IMR-90 (cell line): ENCODE results near the gene TBXAS1. TPM values are rescaled to one million over a fixed set of nuclear protein-coding genes. Genes with fewer than 3 reads are reported as not detected.

Experiments
- ATAC-seq: fragments of 200-7000 bp; cut with Tn5 transposase; 2 replicates; pipeline ENCODE4 v1.9.1; 2020; ENCODE audit warnings: low read depth, mild to moderate bottlenecking, moderate library complexity
- BruUV-seq: library from RNA; stranded (reverse); fragments of 400-500 nt; replicated peaks from 2 replicates; lab custom pipeline; 2021; lab: Mats Ljungman, UMichigan
- CTCF ChIA-PET: fragments of 300-600 bp; formaldehyde crosslinking; extraction: SDS; loops from one replicate; lab custom pipeline; 2021; ENCODE audit warnings: antibody characterized with exemption; lab: Yijun Ruan, JAX
- POLR2A ChIA-PET: fragments of 300-600 bp; sonication (Branson Sonifier 250); formaldehyde crosslinking; loops from one replicate; lab custom pipeline; 2022; ENCODE audit warnings: antibody characterized with exemption; ENCODE audit not compliant: unreplicated experiment; lab: Charles Lee
- DNase-seq: peaks from one replicate; pipeline ENCODE4 v3.0.0; 2013
- H2AFZ ChIP-seq: replicated peaks from 2 replicates; pipeline ENCODE3; 2013; ENCODE audit warnings: low read length, mild to moderate bottlenecking; ENCODE audit not compliant: poor library complexity
- H2AK5ac ChIP-seq: 2 replicates; pipeline ENCODE4 v1.6.1; 2013; ENCODE audit warnings: low read depth, low read length, inconsistent platforms
- H2AK9ac ChIP-seq: replicated peaks from 2 replicates; pipeline ENCODE3; 2013; ENCODE audit warnings: mild to moderate bottlenecking, low read depth, low read length, moderate library complexity; ENCODE audit not compliant: poor library complexity
- H2BK120ac ChIP-seq: 2 replicates; pipeline ENCODE4 v1.6.1; 2013; ENCODE audit warnings: low read depth, low read length, inconsistent platforms
- H2BK15ac ChIP-seq: 3 replicates; pipeline ENCODE4 v1.6.1; 2013; ENCODE audit warnings: low read depth, low read length, inconsistent platforms
- H2BK20ac ChIP-seq: 2 replicates; pipeline ENCODE4 v1.6.1; 2013; ENCODE audit warnings: low read depth, mild to moderate bottlenecking, inconsistent platforms, low read length, moderate library complexity
- H2BK5ac ChIP-seq: 2 replicates; pipeline ENCODE4 v1.6.1; 2013; ENCODE audit warnings: mild to moderate bottlenecking, low read depth, low read length, inconsistent platforms; ENCODE audit not compliant: poor library complexity, severe bottlenecking
- H3K14ac ChIP-seq: replicated peaks from 2 replicates; pipeline ENCODE4 v1.6.1; 2013; ENCODE audit warnings: low read depth, low read length, inconsistent platforms
- H3K18ac ChIP-seq: 2 replicates; pipeline ENCODE4 v1.6.1; 2013; ENCODE audit warnings: low read depth, low read length, control low read depth
- H3K23ac ChIP-seq: 2 replicates; pipeline ENCODE4 v1.6.1; 2013; ENCODE audit warnings: low read depth, low read length, inconsistent platforms
- H3K27ac ChIP-seq: 2 replicates; pipeline ENCODE4 v1.5.1; 2013; ENCODE audit warnings: mild to moderate bottlenecking, control low read depth, low read length; ENCODE audit not compliant: insufficient read depth
- H3K27me3 ChIP-seq: 2 replicates; pipeline ENCODE4 v1.6.1; 2013; ENCODE audit warnings: low read length; ENCODE audit not compliant: control insufficient read depth, insufficient read depth
- H3K36me3 ChIP-seq: 2 replicates; pipeline ENCODE4 v1.6.1; 2013; ENCODE audit warnings: low read length, mixed read lengths; ENCODE audit not compliant: control insufficient read depth, insufficient read depth
- H3K4ac ChIP-seq: 2 replicates; pipeline ENCODE4 v1.6.1; 2013; ENCODE audit warnings: low read depth, low read length, inconsistent platforms
- H3K4me1 ChIP-seq: 2 replicates; pipeline ENCODE4 v1.6.1; 2013; ENCODE audit warnings: low read length, mixed read lengths; ENCODE audit not compliant: control insufficient read depth, insufficient read depth
- H3K4me2 ChIP-seq: 2 replicates; pipeline ENCODE4 v1.6.1; 2013; ENCODE audit warnings: low read depth, mild to moderate bottlenecking, control low read depth, low read length, moderate library complexity
- H3K4me3 ChIP-seq: 2 replicates; pipeline ENCODE4 v1.5.1; 2013; ENCODE audit warnings: low read depth, mild to moderate bottlenecking, control low read depth, low read length, moderate library complexity; ENCODE audit not compliant: insufficient read depth
- H3K56ac ChIP-seq: 2 replicates; pipeline ENCODE4 v1.6.1; 2013; ENCODE audit warnings: low read length, inconsistent platforms; ENCODE audit not compliant: insufficient read depth; ENCODE audit errors: extremely low read depth
- H3K79me1 ChIP-seq, 2 experiments: 2 replicates each; pipeline ENCODE4 v1.6.1; 2013; ENCODE audit warnings: low read length in 2 of 2, inconsistent platforms in 1 of 2, low read depth in 1 of 2
- H3K9ac ChIP-seq: 2 replicates; pipeline ENCODE4 v1.6.1; 2013; ENCODE audit warnings: low read depth, low read length, control low read depth
- H3K9me1 ChIP-seq: 2 replicates; pipeline ENCODE4 v1.6.1; 2013; ENCODE audit warnings: low read length, inconsistent platforms; ENCODE audit not compliant: insufficient read depth
- H3K9me3 ChIP-seq: 2 replicates; pipeline ENCODE4 v1.6.1; 2013; ENCODE audit warnings: low read length; ENCODE audit not compliant: control insufficient read depth, insufficient read depth
- H4K20me1 ChIP-seq: 2 replicates; pipeline ENCODE4 v1.6.1; 2013; ENCODE audit warnings: low read length, inconsistent platforms; ENCODE audit not compliant: insufficient read depth
- H4K5ac ChIP-seq: 2 replicates; pipeline ENCODE4 v1.6.1; 2013; ENCODE audit warnings: mild to moderate bottlenecking, low read depth, low read length, control low read depth
- H4K8ac ChIP-seq, 2 experiments: 2 replicates each; pipeline ENCODE4 v1.6.1; 2013; ENCODE audit warnings: low read depth in 2 of 2, low read length in 2 of 2, control low read depth in 1 of 2, inconsistent platforms in 1 of 2
- H4K91ac ChIP-seq: 2 replicates; pipeline ENCODE4 v1.6.1; 2013; ENCODE audit warnings: low read depth, low read length, inconsistent platforms; ENCODE audit not compliant: insufficient read depth
- CHD1 ChIP-seq: IDR thresholded peaks from 2 replicates; pipeline ENCODE4 v1.6.1; 2012; ENCODE audit warnings: low read depth, low read length, improper control_type of control experiment
- NFE2L2 ChIP-seq: fragments of 150-350 bp; IDR thresholded peaks from 2 replicates; pipeline ENCODE4 v1.6.1; 2016; ENCODE audit warnings: low read depth, mild to moderate bottlenecking, low read length
- WGBS, 2 experiments: methylation state at CpG; one replicate each; pipeline versions ENCODE4 v1.1.5 to v1.1.7; 2013; ENCODE audit warnings: missing lambda C conversion rate in 2 of 2; ENCODE audit not compliant: insufficient read length in 1 of 2; ENCODE audit errors: extremely low coverage in 2 of 2; 5-methylcytosine and 5-hydroxymethylcytosine counted together
- dilution Hi-C: fragments of 300-500 bp; cut with HindIII; formaldehyde crosslinking; loops from one replicate; pipeline ENCODE4 v1.14.3; 2018; ENCODE audit warnings: low sequenced_read_pairs; ENCODE audit not compliant: unreplicated experiment
- in situ Hi-C: fragments of 300-500 bp; cut with MboI; formaldehyde crosslinking; loops from 3 replicates; pipeline ENCODE4 v1.14.3; 2019; ENCODE audit warnings: low sequenced_read_pairs, inconsistent platforms, mixed read lengths
- intact Hi-C: fragments of 100-400 bp; cut with micrococcal nuclease; formaldehyde crosslinking; loops from 2 replicates; pipeline ENCODE4 v1.10.0; 2022
- polyA plus RNA-seq, 3 experiments: library from polyadenylated mRNA; depleted of rRNA; stranded (reverse); fragments of >200 nt; gene quantifications; 2 replicates each; pipeline ENCODE4 v1.2.3, GENCODE V29; 2012; ENCODE audit warnings: low replicate concordance in 1 of 3
- total RNA-seq: library from RNA; depleted of rRNA; stranded (reverse); fragments of >200 nt; gene quantifications from 2 replicates; pipeline ENCODE4 v1.2.3, GENCODE V29; 2012

TBXAS1 gene
- total and polyA plus RNA-seq, 2 of the 4 experiments (the other 2 are of a cell fraction) = 5.9 to 10.8 TPM

DNA sequence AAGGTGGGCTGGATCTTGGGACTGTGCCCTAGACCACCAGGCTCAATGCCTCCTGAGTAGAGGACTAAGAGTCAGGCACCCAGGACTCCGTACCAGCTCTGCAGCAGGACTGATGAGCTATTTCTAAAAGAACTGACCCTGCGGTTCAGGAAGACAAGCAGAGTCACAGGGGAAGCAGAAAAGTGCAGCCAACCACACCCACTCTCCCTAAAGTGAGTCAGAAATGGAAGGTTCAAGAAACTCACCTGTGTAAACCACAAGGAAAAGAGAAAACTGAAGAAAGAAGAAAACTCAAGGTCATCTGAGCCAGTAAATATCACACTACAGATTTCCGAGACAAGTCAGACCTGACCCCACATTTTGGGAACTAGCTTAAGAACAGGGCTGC is 231.2 kb downstream of the TBXAS1 start:
- Histone ChIP-seq H3K27ac (no peak overlapping the region), H2AK5ac (peak overlapping the region; percentile 44; the same call in 1 of the 2 replicates), H2BK15ac (peak overlapping the region; percentile 52; the same call in 2 of the 3 replicates), H3K4me2 (no peak overlapping the region), H2BK120ac (peak overlapping the region; percentile 10; the same call in 1 of the 2 replicates), H4K8ac (0 out of 4 replicates have a peak overlapping the region, but pooled peaks of 1 of the 2 experiments have one; percentile 7), H3K9me3 (no peaks in the 10 kb centered on the region), H2BK5ac (no peak overlapping the region), H2AK9ac (peak overlapping the region; percentile 68), H3K4me3 (no peak overlapping the region), H4K20me1 (peaks cover 8% of the 10 kb centered on the region; the same call in 1 of the 2 replicates), H3K14ac (peak overlapping the region; percentile 32; the same call in 1 of the 2 replicates), H3K56ac (no peak overlapping the region), H3K36me3 (no peaks in the 10 kb centered on the region), H4K91ac (no peak overlapping the region; the same call in 1 of the 2 replicates), H3K9me1 (peaks cover 31% of the 10 kb centered on the region), H2BK20ac (peak overlapping the region; percentile 24), H3K4me1 (peaks cover 21% of the 10 kb centered on the region), H3K79me1 (peaks cover 27 to 65% of the 10 kb centered on the region in 2 experiments; a peak in 3 of 4 replicates), H3K18ac (no peak overlapping the region), H3K9ac (no peak overlapping the region), H3K4ac (peak overlapping the region; percentile 69), H3K23ac (peak overlapping the region; percentile 65; the same call in 1 of the 2 replicates), H4K5ac (no peak overlapping the region), H3K27me3 (no peaks in the 10 kb centered on the region), H2AFZ (no peak overlapping the region)
- POLR2A ChIA-PET = no interaction called here
- dilution Hi-C loops (no loop called here), intact Hi-C loops (no loop called here), in situ Hi-C loops (no loop called here)
- CTCF ChIA-PET = no interaction called here
- DNase-seq (no peak), ATAC-seq (no peak)
- TF ChIP-seq CHD1 = no peak
- TF ChIP-seq NFE2L2 = no peak
- BruUV-seq = no TSS peak
- 100% methylated on average over 1 of the region's 3 CpGs; no CpG with 5 or more reads in 1 of the 2 experiments for WGBS, 2 experiments
